H1 (cell line): ENCODE results near the gene ANXA8. TPM values are rescaled to one million over a fixed set of nuclear protein-coding genes. Genes with fewer than 3 reads are reported as not detected.

Source experiments
- CBX5 ChIP-seq: fragments of 300-800, 300-1000 bp; sonication (generic); IDR thresholded peaks from 2 replicates; pipeline ENCODE4 v1.7.1; 2016; ENCODE audit warnings: antibody characterized with exemption, low read length, low read depth
- CBX8 ChIP-seq: fragments of 300-800, 300-1000 bp; sonication (generic); IDR thresholded peaks from 2 replicates; pipeline ENCODE4 v1.7.1; 2016; ENCODE audit warnings: low read depth, low read length, borderline replicate concordance
- CHD1 ChIP-seq: IDR thresholded peaks from 2 replicates; pipeline ENCODE4 v1.6.1; 2012; ENCODE audit warnings: low read depth, low read length, improper control_type of control experiment
- CTBP2 ChIP-seq: IDR thresholded peaks from 2 replicates; pipeline ENCODE4 v1.7.0; 2011; ENCODE audit warnings: borderline replicate concordance, mild to moderate bottlenecking, moderate library complexity, mixed read lengths, low read length; ENCODE audit not compliant: insufficient read depth, insufficient read length
- EZH2 ChIP-seq: fragments of 200-600 bp; sonication (generic); IDR thresholded peaks from 2 replicates; pipeline ENCODE4 v1.7.1; 2012; ENCODE audit warnings: low read depth, mild to moderate bottlenecking, moderate library complexity, low read length, inconsistent platforms; ENCODE audit not compliant: severe bottlenecking
- KDM1A ChIP-seq: fragments of 200-600, 300-600 bp; sonication (generic); IDR thresholded peaks from 2 replicates; pipeline ENCODE4 v1.7.1; 2016; ENCODE audit warnings: mild to moderate bottlenecking, low read length, borderline replicate concordance
- KDM4A ChIP-seq: IDR thresholded peaks from one replicate; pipeline ENCODE4 v1.7.1; 2012; ENCODE audit warnings: low read depth, mild to moderate bottlenecking, moderate library complexity, low read length, inconsistent platforms; ENCODE audit not compliant: severe bottlenecking
- KDM5A ChIP-seq: fragments of 200-600 bp; IDR thresholded peaks from 2 replicates; pipeline ENCODE4 v1.7.1; 2012; ENCODE audit warnings: mild to moderate bottlenecking, low read length, inconsistent platforms, mixed read lengths
- USF2 ChIP-seq: IDR thresholded peaks from 2 replicates; pipeline ENCODE4 v1.6.1; 2011; ENCODE audit warnings: low read length, improper control_type of control experiment
- YY1 ChIP-seq: IDR thresholded peaks from 2 replicates; pipeline ENCODE4 v1.6.1; 2011; ENCODE audit warnings: low read depth, mild to moderate bottlenecking, low read length
- polyA plus RNA-seq, 7 experiments: library from polyadenylated mRNA; depleted of rRNA in 3 of 7; stranded (reverse) in 5 of 7; unstranded in 2 of 7; fragments of >200 nt in 5 of 7; fragments of 200-250 nt in 2 of 7; gene quantifications; 1 replicate in 5 of 7; 2 replicates in 1 of 7; 4 replicates in 1 of 7; pipeline versions ENCODE4 v1.2.1 to v1.2.3, GENCODE V29; 2011 to 2013; ENCODE audit warnings: missing spikeins in 2 of 7, mixed read lengths in 2 of 7
- total RNA-seq: library from RNA; stranded (reverse); fragmentation: NEBNext Ultra II Directional; extraction: Animal tissue kit (Norgen Biotek cat#: 25700); gene quantifications from 2 replicates; pipeline ENCODE4 v1.2.1, GENCODE V29; 2021

Gene ANXA8
- total and polyA plus RNA-seq, 2 of the 8 experiments (the other 6 are each of a cell fraction or from before 2014, with no cell fraction given) = 0.15 TPM; not detected in 1

- TF ChIP-seq KDM1A = no peak
- TF ChIP-seq CBX8 = no peak
- TF ChIP-seq KDM5A = no peak
- no peak for TF ChIP-seq KDM4A
- TF ChIP-seq EZH2 = no peak
- no peak for TF ChIP-seq CBX5
- TF ChIP-seq CTBP2 = no peak
- TF ChIP-seq YY1 = no peak
- TF ChIP-seq USF2 = no peak
- no peak for TF ChIP-seq CHD1
Observed at GRCh38 chr10:47451273-47451997, 32.5 kb downstream of the ANXA8 start (continued).
